Neural cell (in vitro differentiated cells): Measurements from ENCODE around the gene FAM186B. TPM values are rescaled to one million over a fixed set of nuclear protein-coding genes. Genes with fewer than 3 reads are reported as not detected.

Experiments
- H2AFZ ChIP-seq: fragments of 200-600, 300-800 bp; sonication (generic), shearing (Covaris generic); 2 replicates; pipeline ENCODE4 v1.6.0; 2014; ENCODE audit warnings: low read depth, mild to moderate bottlenecking, antibody characterized with exemption, low read length, moderate library complexity
- H3F3A ChIP-seq: fragments of 200-600 bp; shearing (Covaris generic); 2 replicates; pipeline ENCODE4 v1.6.1; 2016; ENCODE audit warnings: mild to moderate bottlenecking, moderate library complexity, mixed read lengths, antibody characterized with exemption, low read length; ENCODE audit not compliant: insufficient read depth, poor library complexity, severe bottlenecking
- H3K27ac ChIP-seq: fragments of 200-600, 300-800 bp; sonication (generic), shearing (Covaris generic); 2 replicates; pipeline ENCODE4 v1.5.1; 2014; ENCODE audit warnings: mild to moderate bottlenecking, low read length, moderate library complexity
- H3K27me3 ChIP-seq: fragments of 300-800, 200-600 bp; sonication (generic), shearing (Covaris generic); 2 replicates; pipeline ENCODE4 v1.6.0; 2014; ENCODE audit warnings: mild to moderate bottlenecking, low read depth, low read length, moderate library complexity; ENCODE audit not compliant: insufficient read depth
- H3K36me3 ChIP-seq: fragments of 300-800, 200-600 bp; sonication (generic), shearing (Covaris generic); 2 replicates; pipeline ENCODE4 v1.5.1; 2014; ENCODE audit warnings: mild to moderate bottlenecking, antibody characterized with exemption, low read length, moderate library complexity; ENCODE audit not compliant: insufficient read depth
- H3K4me2 ChIP-seq: fragments of 300-800, 200-600 bp; sonication (generic), shearing (Covaris generic); 2 replicates; pipeline ENCODE4 v1.6.0; 2014; ENCODE audit warnings: mild to moderate bottlenecking, low read length
- H3K4me3 ChIP-seq: fragments of 300-800, 200-600 bp; sonication (generic), shearing (Covaris generic); 2 replicates; pipeline ENCODE4 v1.5.1; 2014; ENCODE audit warnings: mild to moderate bottlenecking, low read length, moderate library complexity
- H3K79me2 ChIP-seq: fragments of 200-600 bp; shearing (Covaris generic); replicated peaks from 2 replicates; pipeline ENCODE4 v1.6.0; 2014; ENCODE audit warnings: mild to moderate bottlenecking, low read length, moderate library complexity; ENCODE audit not compliant: insufficient read depth
- H3K9ac ChIP-seq: fragments of 300-800, 200-600 bp; sonication (generic), shearing (Covaris generic); 2 replicates; pipeline ENCODE4 v1.6.1; 2016; ENCODE audit warnings: mild to moderate bottlenecking, low read length, mixed read lengths
- H3K9me2 ChIP-seq: fragments of 200-600 bp; shearing (Covaris generic); 2 replicates; pipeline ENCODE4 v1.6.1; 2016; ENCODE audit warnings: mild to moderate bottlenecking, low read length, mixed read lengths; ENCODE audit not compliant: insufficient read depth
- H3K9me3 ChIP-seq: fragments of 200-600, 300-800 bp; sonication (generic), shearing (Covaris generic); 2 replicates; pipeline ENCODE4 v1.6.1; 2016; ENCODE audit warnings: mild to moderate bottlenecking, mixed run types, low read length, moderate library complexity, mixed read lengths
- H4K20me1 ChIP-seq: fragments of 200-600 bp; shearing (Covaris generic); 2 replicates; pipeline ENCODE4 v1.6.1; 2016; ENCODE audit warnings: mild to moderate bottlenecking, mixed run types; ENCODE audit not compliant: insufficient read depth
- EP300 ChIP-seq: fragments of 450-650 bp; conservative IDR thresholded peaks from 2 replicates; pipeline ENCODE4 v1.6.1; 2014; ENCODE audit warnings: antibody characterized with exemption, mild to moderate bottlenecking, moderate library complexity; ENCODE audit not compliant: poor library complexity, severe bottlenecking
- EZH2 ChIP-seq: fragments of 200-600, 300-800 bp; shearing (Covaris generic), sonication (generic); IDR thresholded peaks from 2 replicates; pipeline ENCODE4 v1.6.1; 2014; ENCODE audit warnings: antibody characterized with exemption, low read length, borderline replicate concordance, mild to moderate bottlenecking; ENCODE audit not compliant: insufficient read depth, poor library complexity, severe bottlenecking
- MXI1 ChIP-seq: fragments of 450-650 bp; conservative IDR thresholded peaks from 2 replicates; pipeline ENCODE4 v1.6.1; 2014; ENCODE audit warnings: antibody characterized with exemption, mild to moderate bottlenecking; ENCODE audit not compliant: poor library complexity, severe bottlenecking
- POLR2AphosphoS5 ChIP-seq: IDR thresholded peaks from 2 replicates; pipeline ENCODE4 v1.6.1; 2012
- RAD21 ChIP-seq: fragments of 450-650 bp; conservative IDR thresholded peaks from 2 replicates; pipeline ENCODE4 v1.6.1; 2014; ENCODE audit warnings: antibody characterized with exemption, mild to moderate bottlenecking, moderate library complexity
- SMC3 ChIP-seq: fragments of 450-650 bp; conservative IDR thresholded peaks from 2 replicates; pipeline ENCODE4 v1.6.1; 2014; ENCODE audit warnings: antibody characterized with exemption, mild to moderate bottlenecking, moderate library complexity; ENCODE audit not compliant: poor library complexity
- TAF1 ChIP-seq: IDR thresholded peaks from 2 replicates; pipeline ENCODE4 v1.6.1; 2012; ENCODE audit warnings: low read depth
- polyA plus RNA-seq: library from polyadenylated mRNA; depleted of rRNA; stranded (reverse); fragments of >200 nt; gene quantifications from 2 replicates; pipeline ENCODE4 v1.2.3, GENCODE V29; 2014
- TF ChIP-seq, protein P1 (sequence below): fragments of 450-650 bp; IDR thresholded peaks from 2 replicates; pipeline ENCODE4 v1.5.1; 2014; ENCODE audit warnings: antibody characterized with exemption, mild to moderate bottlenecking, moderate library complexity; ENCODE audit not compliant: poor library complexity, severe bottlenecking
- TF ChIP-seq, protein P2 (sequence below): IDR thresholded peaks from 2 replicates; pipeline ENCODE4 v1.6.1; 2012; ENCODE audit warnings: borderline replicate concordance

FAM186B gene
- polyA plus RNA-seq, 1 donor from 2014 or later: not detected

DNA sequence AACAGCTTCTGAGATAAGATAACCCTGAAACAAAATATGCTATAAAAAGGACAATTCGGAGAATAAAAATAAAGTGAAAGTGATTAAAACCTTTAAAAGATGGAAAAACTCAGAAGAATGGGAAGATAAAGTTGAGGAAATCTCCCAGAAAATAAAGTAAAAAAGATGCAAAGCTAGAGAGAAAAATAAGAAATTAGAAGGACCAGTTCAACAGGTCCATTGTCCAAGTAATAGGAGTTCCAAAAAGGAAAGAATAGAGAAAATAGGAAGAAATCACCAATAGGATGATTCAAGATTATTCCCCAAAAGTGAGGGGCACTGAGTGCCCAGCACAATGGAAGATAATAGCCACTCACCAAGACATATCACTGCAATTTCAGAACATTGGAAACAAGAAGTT, 13.1 kb upstream of the FAM186B start:
- Histone ChIP-seq H2AFZ (no peak overlapping the region), H3K9me2 (no peaks in the 10 kb centered on the region), H3K9me3 (no peaks in the 10 kb centered on the region), H3K9ac (no peak overlapping the region), H3K27me3 (no peaks in the 10 kb centered on the region), H3K4me2 (no peak overlapping the region), H3K27ac (no peak overlapping the region), H4K20me1 (no peaks in the 10 kb centered on the region), H3K79me2 (no peaks in the 10 kb centered on the region), H3K4me3 (no peak overlapping the region), H3K36me3 (no peaks in the 10 kb centered on the region), H3F3A (no peaks in the 10 kb centered on the region)
- TF ChIP-seq, protein P1, sequence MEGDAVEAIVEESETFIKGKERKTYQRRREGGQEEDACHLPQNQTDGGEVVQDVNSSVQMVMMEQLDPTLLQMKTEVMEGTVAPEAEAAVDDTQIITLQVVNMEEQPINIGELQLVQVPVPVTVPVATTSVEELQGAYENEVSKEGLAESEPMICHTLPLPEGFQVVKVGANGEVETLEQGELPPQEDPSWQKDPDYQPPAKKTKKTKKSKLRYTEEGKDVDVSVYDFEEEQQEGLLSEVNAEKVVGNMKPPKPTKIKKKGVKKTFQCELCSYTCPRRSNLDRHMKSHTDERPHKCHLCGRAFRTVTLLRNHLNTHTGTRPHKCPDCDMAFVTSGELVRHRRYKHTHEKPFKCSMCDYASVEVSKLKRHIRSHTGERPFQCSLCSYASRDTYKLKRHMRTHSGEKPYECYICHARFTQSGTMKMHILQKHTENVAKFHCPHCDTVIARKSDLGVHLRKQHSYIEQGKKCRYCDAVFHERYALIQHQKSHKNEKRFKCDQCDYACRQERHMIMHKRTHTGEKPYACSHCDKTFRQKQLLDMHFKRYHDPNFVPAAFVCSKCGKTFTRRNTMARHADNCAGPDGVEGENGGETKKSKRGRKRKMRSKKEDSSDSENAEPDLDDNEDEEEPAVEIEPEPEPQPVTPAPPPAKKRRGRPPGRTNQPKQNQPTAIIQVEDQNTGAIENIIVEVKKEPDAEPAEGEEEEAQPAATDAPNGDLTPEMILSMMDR: no peak
- TF ChIP-seq MXI1 (no peak), POLR2AphosphoS5 (no peak), RAD21 (no peak), SMC3 (no peak), EZH2 (no peak)
- TF ChIP-seq, protein P2, sequence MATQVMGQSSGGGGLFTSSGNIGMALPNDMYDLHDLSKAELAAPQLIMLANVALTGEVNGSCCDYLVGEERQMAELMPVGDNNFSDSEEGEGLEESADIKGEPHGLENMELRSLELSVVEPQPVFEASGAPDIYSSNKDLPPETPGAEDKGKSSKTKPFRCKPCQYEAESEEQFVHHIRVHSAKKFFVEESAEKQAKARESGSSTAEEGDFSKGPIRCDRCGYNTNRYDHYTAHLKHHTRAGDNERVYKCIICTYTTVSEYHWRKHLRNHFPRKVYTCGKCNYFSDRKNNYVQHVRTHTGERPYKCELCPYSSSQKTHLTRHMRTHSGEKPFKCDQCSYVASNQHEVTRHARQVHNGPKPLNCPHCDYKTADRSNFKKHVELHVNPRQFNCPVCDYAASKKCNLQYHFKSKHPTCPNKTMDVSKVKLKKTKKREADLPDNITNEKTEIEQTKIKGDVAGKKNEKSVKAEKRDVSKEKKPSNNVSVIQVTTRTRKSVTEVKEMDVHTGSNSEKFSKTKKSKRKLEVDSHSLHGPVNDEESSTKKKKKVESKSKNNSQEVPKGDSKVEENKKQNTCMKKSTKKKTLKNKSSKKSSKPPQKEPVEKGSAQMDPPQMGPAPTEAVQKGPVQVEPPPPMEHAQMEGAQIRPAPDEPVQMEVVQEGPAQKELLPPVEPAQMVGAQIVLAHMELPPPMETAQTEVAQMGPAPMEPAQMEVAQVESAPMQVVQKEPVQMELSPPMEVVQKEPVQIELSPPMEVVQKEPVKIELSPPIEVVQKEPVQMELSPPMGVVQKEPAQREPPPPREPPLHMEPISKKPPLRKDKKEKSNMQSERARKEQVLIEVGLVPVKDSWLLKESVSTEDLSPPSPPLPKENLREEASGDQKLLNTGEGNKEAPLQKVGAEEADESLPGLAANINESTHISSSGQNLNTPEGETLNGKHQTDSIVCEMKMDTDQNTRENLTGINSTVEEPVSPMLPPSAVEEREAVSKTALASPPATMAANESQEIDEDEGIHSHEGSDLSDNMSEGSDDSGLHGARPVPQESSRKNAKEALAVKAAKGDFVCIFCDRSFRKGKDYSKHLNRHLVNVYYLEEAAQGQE: no peak

DNA sequence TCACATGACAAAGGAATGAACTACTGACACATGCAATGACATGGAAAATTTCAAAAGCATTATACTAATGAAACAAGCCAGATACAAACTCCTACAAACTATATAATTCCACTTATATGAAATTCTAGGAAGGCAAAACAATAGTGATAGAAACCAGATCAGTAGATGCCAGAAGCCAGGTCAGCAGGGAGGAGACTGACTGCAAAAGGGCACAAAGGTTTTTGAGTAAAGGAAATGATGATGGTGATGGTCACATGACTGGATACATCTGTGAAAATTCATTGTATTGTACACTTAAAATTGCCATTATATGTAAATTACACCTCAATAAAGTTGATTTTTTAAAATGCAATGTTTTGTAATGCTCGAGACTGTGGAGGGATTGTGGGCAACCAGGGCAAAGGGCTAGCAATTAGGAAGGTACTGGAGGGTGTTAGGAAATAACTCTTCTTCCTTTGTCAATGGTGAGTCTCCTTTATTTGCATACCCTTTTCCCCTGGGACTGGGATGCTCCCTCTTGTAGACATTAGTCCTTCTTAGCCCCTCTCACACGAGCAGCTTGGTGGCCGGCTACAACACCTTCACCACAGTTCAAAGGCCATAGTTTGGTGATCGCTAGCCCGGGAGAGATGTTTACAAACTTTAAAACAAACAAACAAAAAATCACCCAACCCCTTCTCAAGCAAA, 11.2 kb upstream of the FAM186B start:
- no peak overlapping the region for H3K9ac ChIP-seq
- no peak overlapping the region for H3K4me3 ChIP-seq
- H2AFZ ChIP-seq: no peak overlapping the region
- no peaks in the 10 kb centered on the region for H3K9me3 ChIP-seq
- no peaks in the 10 kb centered on the region for H4K20me1 ChIP-seq
- no peaks in the 10 kb centered on the region for H3K9me2 ChIP-seq
- H3F3A ChIP-seq: no peaks in the 10 kb centered on the region
- no peaks in the 10 kb centered on the region for H3K27me3 ChIP-seq
- H3K79me2 ChIP-seq: no peaks in the 10 kb centered on the region
- no peak overlapping the region for H3K4me2 ChIP-seq
- H3K27ac ChIP-seq: no peak overlapping the region
- no peaks in the 10 kb centered on the region for H3K36me3 ChIP-seq
- TF ChIP-seq, protein P2: no peak
- TF ChIP-seq SMC3 (no peak), EP300 (no peak), RAD21 (no peak), EZH2 (no peak), POLR2AphosphoS5 (no peak), TAF1 (no peak), MXI1 (no peak)
- TF ChIP-seq, protein P1: no peak
